Nephron progenitor cell (in vitro differentiated cells): ENCODE data around the gene MAN1C1.
A peak's percentile ranks its signal among the peaks of the same experiment; 100 is the strongest.

Experiments used
- DNase-seq: peaks from one replicate; pipeline ENCODE4 v3.0.0; 2021
- H3K27ac Mint-ChIP-seq: 2 replicates; pipeline ENCODE4 v1.8.0; 2021; ENCODE audit warnings: mild to moderate bottlenecking, moderate library complexity, mixed read lengths
- H3K27me3 Mint-ChIP-seq: 2 replicates; pipeline ENCODE4 v1.8.0; 2021; ENCODE audit warnings: mild to moderate bottlenecking, low read depth, mixed read lengths; ENCODE audit not compliant: poor library complexity
- H3K36me3 Mint-ChIP-seq: 2 replicates; pipeline ENCODE4 v1.8.0; 2021; ENCODE audit warnings: low read depth, mixed read lengths
- H3K4me1 Mint-ChIP-seq: 2 replicates; pipeline ENCODE4 v1.8.0; 2021; ENCODE audit warnings: mixed read lengths
- H3K4me3 Mint-ChIP-seq: 2 replicates; pipeline ENCODE4 v1.8.0; 2021; ENCODE audit warnings: mild to moderate bottlenecking, moderate library complexity, mixed read lengths
- H3K9me3 Mint-ChIP-seq: 2 replicates; pipeline ENCODE4 v1.8.0; 2021; ENCODE audit warnings: mild to moderate bottlenecking, moderate library complexity, mixed read lengths
- TF ChIP-seq, protein P1 (sequence below): fragments of 200-600 bp; sonication (generic); IDR thresholded peaks from 2 replicates; pipeline ENCODE4 v1.5.0; 2021; ENCODE audit warnings: antibody characterized with exemption

The MAN1C1 gene

DNA sequence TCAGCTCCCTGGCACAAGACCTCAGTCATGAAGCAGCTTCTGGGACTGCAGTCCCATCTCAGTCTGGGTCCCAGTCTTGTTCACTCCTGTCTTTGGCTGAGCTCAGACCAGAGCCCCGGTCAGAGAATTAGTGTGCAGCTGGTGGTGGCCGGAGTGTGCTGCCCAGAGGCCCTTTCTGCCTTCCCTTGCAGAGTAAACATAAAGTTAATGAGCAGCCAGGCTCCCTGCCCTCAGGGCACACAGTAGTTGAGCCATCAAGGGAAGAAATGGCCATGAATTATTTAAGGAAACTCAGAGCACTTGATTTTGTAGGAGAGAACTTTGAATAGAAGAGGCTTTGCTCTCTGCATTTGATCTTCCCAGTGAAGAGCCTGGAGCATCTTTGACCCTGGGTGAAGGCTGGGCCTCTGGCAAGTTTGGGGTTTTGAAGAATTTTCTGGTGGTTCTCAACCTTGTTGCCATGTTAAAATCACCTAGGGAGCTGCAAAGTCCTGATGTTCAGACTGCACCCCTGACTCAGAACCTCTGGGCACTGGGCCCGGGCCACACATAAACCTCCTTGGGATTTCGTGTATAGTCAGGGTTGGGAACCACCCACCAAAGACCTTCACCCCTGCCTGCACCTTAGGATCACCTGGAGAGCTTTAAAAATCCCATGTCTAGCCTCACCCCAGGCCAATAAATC is 157.0 kb downstream of the MAN1C1 start:
- H3K27me3 Mint-ChIP-seq: peaks cover 17% of the 10 kb centered on the region
- H3K36me3 Mint-ChIP-seq: no peaks in the 10 kb centered on the region
- H3K27ac Mint-ChIP-seq: no peak overlapping the region
- peaks cover 91% of the 10 kb centered on the region for H3K4me1 Mint-ChIP-seq
- no peak for DNase-seq
- TF ChIP-seq, protein P1, sequence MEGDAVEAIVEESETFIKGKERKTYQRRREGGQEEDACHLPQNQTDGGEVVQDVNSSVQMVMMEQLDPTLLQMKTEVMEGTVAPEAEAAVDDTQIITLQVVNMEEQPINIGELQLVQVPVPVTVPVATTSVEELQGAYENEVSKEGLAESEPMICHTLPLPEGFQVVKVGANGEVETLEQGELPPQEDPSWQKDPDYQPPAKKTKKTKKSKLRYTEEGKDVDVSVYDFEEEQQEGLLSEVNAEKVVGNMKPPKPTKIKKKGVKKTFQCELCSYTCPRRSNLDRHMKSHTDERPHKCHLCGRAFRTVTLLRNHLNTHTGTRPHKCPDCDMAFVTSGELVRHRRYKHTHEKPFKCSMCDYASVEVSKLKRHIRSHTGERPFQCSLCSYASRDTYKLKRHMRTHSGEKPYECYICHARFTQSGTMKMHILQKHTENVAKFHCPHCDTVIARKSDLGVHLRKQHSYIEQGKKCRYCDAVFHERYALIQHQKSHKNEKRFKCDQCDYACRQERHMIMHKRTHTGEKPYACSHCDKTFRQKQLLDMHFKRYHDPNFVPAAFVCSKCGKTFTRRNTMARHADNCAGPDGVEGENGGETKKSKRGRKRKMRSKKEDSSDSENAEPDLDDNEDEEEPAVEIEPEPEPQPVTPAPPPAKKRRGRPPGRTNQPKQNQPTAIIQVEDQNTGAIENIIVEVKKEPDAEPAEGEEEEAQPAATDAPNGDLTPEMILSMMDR: no peak
- H3K4me3 Mint-ChIP-seq: no peak overlapping the region
- no peaks in the 10 kb centered on the region for H3K9me3 Mint-ChIP-seq

DNA sequence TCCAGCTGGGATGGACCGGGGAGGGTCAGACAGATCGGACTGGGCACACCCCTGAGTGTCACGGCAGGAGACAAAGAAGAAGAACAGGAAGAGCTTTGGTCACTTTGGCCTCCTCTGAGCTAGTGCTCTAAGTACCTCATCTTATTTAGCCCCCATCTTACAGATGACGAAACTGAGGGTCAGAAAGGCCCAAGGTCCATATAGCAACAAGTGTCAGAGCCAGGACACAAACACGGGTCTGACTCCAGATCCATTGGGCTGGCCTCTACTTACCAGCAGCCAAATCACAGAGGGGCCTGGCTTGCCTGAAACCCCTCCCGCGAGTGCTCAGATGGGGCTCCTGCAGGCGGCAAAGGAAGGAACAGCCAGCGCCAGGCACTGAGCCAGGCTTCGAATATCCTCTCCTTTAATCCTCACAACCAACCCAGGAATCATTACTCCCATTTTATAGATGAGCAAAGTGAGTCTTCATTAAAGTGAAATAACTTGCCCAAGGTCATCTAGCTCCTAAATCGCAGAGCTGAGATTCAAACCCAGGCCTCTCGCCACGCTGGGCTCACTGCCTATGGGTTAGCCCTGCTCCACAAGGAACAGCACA is 157.7 kb downstream of the MAN1C1 start:
- Mint-ChIP-seq H3K4me1 (peaks cover 86% of the 10 kb centered on the region), H3K27me3 (peaks cover 19% of the 10 kb centered on the region), H3K27ac (no peak overlapping the region), H3K36me3 (no peaks in the 10 kb centered on the region), H3K9me3 (no peaks in the 10 kb centered on the region), H3K4me3 (no peak overlapping the region)
- DNase-seq: no peak
- TF ChIP-seq, protein P1: no peak

DNA sequence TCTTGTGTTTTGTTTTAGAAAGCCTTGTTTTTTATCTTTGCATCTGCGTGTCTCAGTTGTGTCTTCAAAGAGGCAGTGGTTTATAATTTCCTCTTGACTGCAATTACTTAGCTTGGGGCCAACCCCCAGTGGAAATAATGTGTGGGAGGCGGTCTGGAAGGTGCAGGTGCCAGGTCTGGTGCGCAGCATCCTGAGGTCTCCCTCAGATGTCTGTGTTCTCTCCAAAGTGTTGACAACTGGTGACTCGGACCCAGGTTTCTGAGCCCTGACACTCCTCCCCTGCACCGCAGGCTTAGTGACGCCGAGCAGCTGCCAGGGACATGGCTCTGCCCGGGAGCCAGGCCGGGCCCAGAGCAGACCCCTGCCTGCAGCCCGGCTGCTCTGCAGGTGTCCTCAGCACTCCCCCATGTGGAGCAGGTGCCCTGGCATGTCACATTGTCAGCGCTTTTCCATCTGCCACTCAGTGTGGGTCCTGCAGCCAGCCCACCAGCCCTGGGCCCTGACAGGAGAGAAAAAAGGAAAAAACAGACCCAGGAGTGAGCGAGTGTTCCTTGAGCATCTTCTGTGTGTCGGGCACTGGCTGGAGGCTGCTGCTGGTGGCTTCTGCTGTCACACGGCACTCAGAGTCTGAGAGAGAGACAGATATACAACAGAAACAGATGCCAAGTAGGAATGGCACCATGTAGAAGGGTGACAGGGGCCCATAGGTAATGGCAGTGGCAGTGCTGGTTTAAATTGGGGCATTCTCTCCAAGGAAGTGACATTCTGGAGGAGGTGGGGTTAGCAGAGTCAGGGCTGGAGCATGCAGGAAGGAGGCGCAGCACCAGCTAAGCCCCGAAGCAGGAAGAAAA is 158.6 kb downstream of the MAN1C1 start:
- Mint-ChIP-seq H3K27me3 (peaks cover 19% of the 10 kb centered on the region), H3K9me3 (no peaks in the 10 kb centered on the region), H3K27ac (peak overlapping the region; percentile 62), H3K4me1 (peaks cover 84% of the 10 kb centered on the region), H3K4me3 (no peak overlapping the region), H3K36me3 (no peaks in the 10 kb centered on the region)
- no peak for DNase-seq
- TF ChIP-seq, protein P1: no peak

DNA sequence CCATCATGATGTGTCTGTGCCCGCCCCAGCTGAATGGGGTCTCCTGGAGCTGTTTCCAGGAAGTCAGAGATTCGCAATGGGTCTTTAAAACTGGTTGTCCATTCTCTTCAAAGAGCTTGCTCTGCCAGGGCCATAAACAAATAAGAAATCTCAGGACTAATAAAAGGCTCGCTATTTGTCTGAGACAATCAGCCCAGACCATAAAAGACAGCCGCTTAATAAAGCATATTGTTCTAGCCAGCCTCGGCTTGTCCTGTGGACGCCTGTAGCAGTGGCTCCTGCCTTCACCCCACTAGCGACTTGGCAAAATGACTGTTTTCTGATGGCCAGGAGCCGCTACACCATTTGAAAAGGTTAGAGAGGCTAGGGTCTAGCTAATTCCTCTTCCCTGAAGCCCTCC is 162.8 kb downstream of the MAN1C1 start:
- Mint-ChIP-seq H3K27me3 (peaks cover 19% of the 10 kb centered on the region), H3K9me3 (no peaks in the 10 kb centered on the region), H3K36me3 (no peaks in the 10 kb centered on the region), H3K4me3 (no peak overlapping the region), H3K4me1 (peaks cover 78% of the 10 kb centered on the region), H3K27ac (no peak overlapping the region)
- DNase-seq: no peak
- TF ChIP-seq, protein P1: no peak

DNA sequence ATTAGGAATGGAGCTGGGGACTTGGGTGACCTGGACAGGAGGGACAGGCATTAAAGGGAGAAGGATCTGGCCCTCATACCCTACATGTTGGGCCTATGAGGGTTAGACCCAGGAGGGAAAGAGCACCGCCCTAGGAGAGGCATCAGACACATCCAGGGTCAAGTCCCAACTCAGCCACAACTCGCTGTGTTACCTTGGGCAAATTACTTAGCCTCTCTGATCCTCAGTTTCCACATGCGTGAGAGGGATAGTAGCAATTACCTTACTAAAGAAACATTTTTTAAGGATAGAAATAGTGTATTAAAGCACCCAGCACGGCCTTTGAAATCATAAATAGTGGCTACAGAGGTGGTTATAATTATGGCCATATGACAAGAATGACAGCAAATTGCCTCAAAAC is 163.3 kb downstream of the MAN1C1 start:
- TF ChIP-seq, protein P1: no peak
- Mint-ChIP-seq H3K4me1 (peaks cover 78% of the 10 kb centered on the region), H3K4me3 (no peak overlapping the region), H3K36me3 (no peaks in the 10 kb centered on the region), H3K9me3 (no peaks in the 10 kb centered on the region), H3K27me3 (peaks cover 19% of the 10 kb centered on the region), H3K27ac (no peak overlapping the region)
- DNase-seq: no peak
